ENCODE data around the gene SMTN.
"Not testable (repeated sequence)": the region's sequence is repeated elsewhere in the genome, so short reads cannot be mapped to it uniquely, and the experiment has no call there.

The SMTN gene

GRCh38 chr22:31080848-31081649, at the start of gene SMTN:
SMTN (plus strand) TSS chr22:31081318; CDS start chr22:31083259, 1,941 bp downstream.
- peak; percentile 79 for DNase-seq

- peak; percentile 41 for DNase-seq
Measured at GRCh38 chr22:31036671-31037550, 44.2 kb upstream of the SMTN start.

- no peak for DNase-seq
Measured at GRCh38 chr22:31038686-31039085, 42.4 kb upstream of the SMTN start.

- no peak for DNase-seq
Measured at GRCh38 chr22:31039393-31039792, 41.7 kb upstream of the SMTN start.

GRCh38 chr22:31040542-31041398, 40.3 kb upstream of the SMTN start:
- no peak for DNase-seq

- DNase-seq, result no peak
Measured at GRCh38 chr22:31044262-31044861, 36.8 kb upstream of the SMTN start.

- DNase-seq, result no peak
Measured at GRCh38 chr22:31045900-31046538, 35.1 kb upstream of the SMTN start.

- no peak for DNase-seq
Measured at GRCh38 chr22:31046539-31047226, 34.4 kb upstream of the SMTN start.

- no peak for DNase-seq
Measured at GRCh38 chr22:31048570-31048969, 32.5 kb upstream of the SMTN start.

GRCh38 chr22:31049815-31050420, 31.2 kb upstream of the SMTN start:
- DNase-seq, result no peak

- DNase-seq, result no peak
Measured at GRCh38 chr22:31055117-31055634, 25.9 kb upstream of the SMTN start.

- DNase-seq, result peak; percentile 84
Measured at GRCh38 chr22:31055635-31056159, 25.4 kb upstream of the SMTN start.

- DNase-seq, result no peak
Measured at GRCh38 chr22:31056986-31057599, 24.0 kb upstream of the SMTN start.

GRCh38 chr22:31059663-31060062, 21.5 kb upstream of the SMTN start:
- not testable (repeated sequence) for DNase-seq

GRCh38 chr22:31062566-31063230, 18.4 kb upstream of the SMTN start:
- DNase-seq, result no peak

GRCh38 chr22:31064369-31064768, 16.7 kb upstream of the SMTN start:
- DNase-seq, result no peak

GRCh38 chr22:31068970-31069369, 12.1 kb upstream of the SMTN start:
- no peak for DNase-seq

- DNase-seq, result not testable (repeated sequence)
Measured at GRCh38 chr22:31069691-31070314, 11.3 kb upstream of the SMTN start.

GRCh38 chr22:31073125-31073524, 8.0 kb upstream of the SMTN start:
- not testable (repeated sequence) for DNase-seq
